GM18951 (cell line): ENCODE measurements around the gene C12orf75.

Experiments used
- POLR2A ChIP-seq: IDR thresholded peaks from 4 replicates; pipeline ENCODE4 v1.6.1; 2011; ENCODE audit warnings: mild to moderate bottlenecking; ENCODE audit not compliant: insufficient read length, insufficient read depth; ENCODE audit errors: extremely low read depth
- in situ Hi-C: fragments of 300-500 bp; cut with MboI; formaldehyde crosslinking; loops from one replicate; pipeline ENCODE4 v1.12.0; 2022; ENCODE audit warnings: low sequenced_read_pairs, mixed read lengths, inconsistent platforms; ENCODE audit not compliant: unreplicated experiment

C12orf75 gene

DNA sequence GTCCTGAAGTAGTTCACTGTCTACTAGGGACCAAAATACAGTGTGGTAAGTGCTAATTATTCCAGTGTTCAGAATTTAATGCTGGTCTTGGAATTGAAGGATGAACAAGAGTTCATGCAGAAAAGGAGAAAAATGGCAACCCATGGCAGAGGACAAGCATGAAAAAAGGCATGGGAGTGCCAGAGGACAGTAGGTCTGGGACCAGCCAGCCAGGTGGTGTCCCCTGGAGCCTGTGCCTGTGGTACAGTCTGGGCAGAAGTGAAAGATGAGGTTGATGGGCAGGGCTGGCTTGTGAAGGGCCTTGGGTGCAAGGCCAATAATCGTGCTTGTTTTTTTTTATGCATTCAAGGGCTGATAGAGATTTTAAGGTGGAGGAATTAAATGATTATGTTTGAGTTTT is 21.0 kb downstream of the C12orf75 start:
- in situ Hi-C loops = no loop called here

GRCh38 chr12:105352052-105352451 is 21.6 kb downstream of the C12orf75 start:
- in situ Hi-C loops = no loop called here
- no peak for TF ChIP-seq POLR2A

More for the DNA sequence above, 21.0 kb downstream of the C12orf75 start:
- TF ChIP-seq POLR2A = no peak

DNA sequence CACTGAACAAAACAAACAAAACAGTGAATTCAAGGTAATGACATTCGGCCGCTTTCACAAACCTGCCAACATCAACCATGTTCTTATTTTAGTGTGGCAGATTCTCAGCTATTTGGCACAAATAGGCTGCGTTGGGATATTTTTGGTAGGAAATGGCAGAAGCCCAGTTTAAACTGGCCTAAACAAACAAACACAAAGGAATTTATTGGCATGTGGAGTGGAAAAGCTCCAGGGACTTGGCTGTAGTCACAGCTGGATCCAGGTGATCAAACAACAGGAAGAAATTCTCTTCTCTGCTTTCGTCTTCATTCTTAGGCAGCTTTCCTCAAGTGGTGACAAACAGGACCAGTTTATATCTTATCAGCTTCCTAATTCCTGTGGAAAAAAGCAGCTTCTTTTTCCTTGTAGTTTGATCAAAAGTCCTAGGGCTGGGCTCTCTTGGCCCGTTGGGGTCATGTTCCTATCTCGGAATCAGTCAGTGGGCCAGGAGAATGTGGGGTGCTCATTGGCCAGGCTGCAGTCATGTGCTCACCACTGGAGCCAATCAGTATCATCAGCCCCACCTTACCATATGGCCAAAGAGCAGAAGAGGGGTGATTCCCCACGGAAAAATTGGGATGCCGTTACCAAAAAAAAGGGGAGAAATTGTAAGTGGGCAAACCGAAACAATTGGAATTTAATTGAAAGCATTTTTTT is 22.6 kb downstream of the C12orf75 start:
- in situ Hi-C loops = no loop called here
- no peak for TF ChIP-seq POLR2A

GRCh38 chr12:105355752-105356151 is 25.3 kb downstream of the C12orf75 start:
- in situ Hi-C loops = no loop called here
- no peak for TF ChIP-seq POLR2A

DNA sequence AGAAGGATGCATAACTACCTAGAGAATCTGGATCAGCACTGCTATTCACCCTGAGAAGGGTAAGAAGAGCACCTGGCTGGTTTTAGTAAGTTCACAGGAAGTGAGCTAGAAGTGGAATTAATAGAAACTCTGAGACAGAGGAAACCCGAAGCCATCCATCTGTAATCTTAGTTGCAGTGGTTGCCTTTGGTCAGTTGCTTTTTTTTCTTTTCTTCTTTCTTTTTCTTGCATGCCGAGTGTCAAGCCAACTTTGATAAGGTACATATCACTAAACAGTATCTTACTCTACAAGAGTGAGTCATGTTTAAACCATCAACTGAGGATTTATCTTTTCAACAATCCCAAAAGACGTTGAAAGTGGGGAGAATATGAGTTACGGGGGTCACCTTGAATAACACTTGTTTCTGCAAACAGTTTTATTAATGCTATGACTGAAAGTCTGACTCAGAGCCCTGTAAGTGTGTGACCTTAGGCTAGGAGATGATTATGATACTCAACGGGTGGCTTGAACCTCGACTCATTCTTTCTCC is 26.7 kb downstream of the C12orf75 start:
- no peak for TF ChIP-seq POLR2A
- in situ Hi-C loops = no loop called here

- TF ChIP-seq POLR2A = no peak
- in situ Hi-C loops = no loop called here
Observed at GRCh38 chr12:105358789-105359188, 28.3 kb downstream of the C12orf75 start.

DNA sequence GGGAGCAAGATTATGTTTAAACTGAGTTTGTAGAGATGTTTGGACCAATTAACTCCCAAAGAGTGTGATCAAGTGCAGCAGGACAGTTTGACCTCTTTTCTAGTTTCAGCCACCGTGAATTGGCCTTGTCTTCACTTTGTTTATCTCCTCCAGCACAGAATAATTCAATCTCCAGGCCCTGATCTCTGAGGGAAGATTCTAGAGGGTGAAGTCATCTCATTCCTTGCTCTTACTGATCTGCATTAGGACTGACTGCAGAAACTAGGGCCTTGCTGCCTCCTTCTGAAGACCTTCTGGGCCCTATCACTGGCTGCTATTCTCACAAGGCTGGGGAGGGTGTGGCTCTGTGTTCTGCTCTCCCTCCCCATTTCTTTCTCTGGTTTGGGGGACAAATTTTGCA is 29.4 kb downstream of the C12orf75 start:
- in situ Hi-C loops = no loop called here
- TF ChIP-seq POLR2A = no peak

DNA sequence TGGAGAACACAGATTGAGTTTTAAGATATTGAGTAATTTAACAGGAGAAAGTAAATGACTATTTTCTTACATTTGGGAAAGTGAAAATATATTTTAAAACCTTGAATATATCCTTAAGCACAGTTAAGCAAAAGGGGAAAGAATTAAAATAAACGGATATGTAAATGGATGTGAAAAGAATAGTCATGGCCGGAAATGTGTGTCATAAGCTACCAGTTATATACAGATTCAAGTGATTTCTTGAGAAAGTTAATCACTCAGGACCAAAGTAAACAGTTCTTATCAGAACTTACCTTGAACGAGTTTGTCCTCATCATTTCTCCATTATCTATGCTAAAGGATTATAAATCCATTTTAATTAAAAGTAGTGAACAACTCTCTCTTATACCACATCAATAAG is 33.4 kb downstream of the C12orf75 start:
- in situ Hi-C loops = no loop called here
- no peak for TF ChIP-seq POLR2A

DNA sequence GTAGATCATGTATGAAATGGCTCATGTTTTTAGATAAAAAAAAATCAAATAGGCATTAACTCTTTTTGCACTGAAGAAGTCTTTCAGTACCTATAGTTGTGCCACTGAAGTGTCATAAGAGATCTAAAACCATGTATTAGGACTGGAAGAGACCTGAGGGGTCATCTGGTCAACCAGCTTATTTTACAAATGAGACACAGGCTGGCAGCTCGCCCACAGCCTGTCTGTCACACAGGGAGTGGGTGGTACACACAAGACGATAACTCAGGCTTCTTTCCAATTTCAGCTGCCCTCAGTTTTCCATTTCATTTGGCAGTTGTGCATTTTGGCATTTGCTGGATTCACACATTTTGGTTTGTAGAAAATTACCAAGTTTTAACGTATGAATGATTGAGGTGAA is 34.7 kb downstream of the C12orf75 start:
- TF ChIP-seq POLR2A = no peak
- in situ Hi-C loops = no loop called here

GRCh38 chr12:105368047-105368646 is 37.7 kb downstream of the C12orf75 start:
- TF ChIP-seq POLR2A = no peak
- in situ Hi-C loops = no loop called here

DNA sequence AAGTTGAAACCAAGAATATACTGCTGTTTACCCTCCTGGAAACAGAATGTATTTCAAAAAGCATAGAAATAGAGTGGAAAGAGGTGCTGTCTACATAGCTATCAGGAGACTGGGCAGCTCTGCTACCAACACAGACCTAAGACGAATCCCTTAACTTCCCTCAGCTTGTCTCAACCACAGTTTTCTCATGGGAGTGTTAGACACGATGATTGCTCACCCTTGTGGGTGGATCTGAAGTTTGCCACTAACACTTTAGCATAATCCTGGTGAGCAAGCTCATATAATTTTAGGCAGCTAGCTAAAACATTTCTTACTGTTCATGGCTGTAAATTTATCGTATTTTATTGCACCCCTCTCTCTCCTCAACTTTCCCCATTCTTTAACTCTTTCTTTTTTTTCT is 38.5 kb downstream of the C12orf75 start:
- no peak for TF ChIP-seq POLR2A
- in situ Hi-C loops = no loop called here

- in situ Hi-C loops = no loop called here
- no peak for TF ChIP-seq POLR2A
Observed at GRCh38 chr12:105374303-105374702, 43.8 kb downstream of the C12orf75 start.

- in situ Hi-C loops = no loop called here
Observed at GRCh38 chr12:105377077-105377476, 46.6 kb downstream of the C12orf75 start.

GRCh38 chr12:105378911-105379310 is 48.4 kb downstream of the C12orf75 start:
- in situ Hi-C loops = no loop called here

More at GRCh38 chr12:105377077-105377476, 46.6 kb downstream of the C12orf75 start:
- TF ChIP-seq POLR2A = no peak

DNA sequence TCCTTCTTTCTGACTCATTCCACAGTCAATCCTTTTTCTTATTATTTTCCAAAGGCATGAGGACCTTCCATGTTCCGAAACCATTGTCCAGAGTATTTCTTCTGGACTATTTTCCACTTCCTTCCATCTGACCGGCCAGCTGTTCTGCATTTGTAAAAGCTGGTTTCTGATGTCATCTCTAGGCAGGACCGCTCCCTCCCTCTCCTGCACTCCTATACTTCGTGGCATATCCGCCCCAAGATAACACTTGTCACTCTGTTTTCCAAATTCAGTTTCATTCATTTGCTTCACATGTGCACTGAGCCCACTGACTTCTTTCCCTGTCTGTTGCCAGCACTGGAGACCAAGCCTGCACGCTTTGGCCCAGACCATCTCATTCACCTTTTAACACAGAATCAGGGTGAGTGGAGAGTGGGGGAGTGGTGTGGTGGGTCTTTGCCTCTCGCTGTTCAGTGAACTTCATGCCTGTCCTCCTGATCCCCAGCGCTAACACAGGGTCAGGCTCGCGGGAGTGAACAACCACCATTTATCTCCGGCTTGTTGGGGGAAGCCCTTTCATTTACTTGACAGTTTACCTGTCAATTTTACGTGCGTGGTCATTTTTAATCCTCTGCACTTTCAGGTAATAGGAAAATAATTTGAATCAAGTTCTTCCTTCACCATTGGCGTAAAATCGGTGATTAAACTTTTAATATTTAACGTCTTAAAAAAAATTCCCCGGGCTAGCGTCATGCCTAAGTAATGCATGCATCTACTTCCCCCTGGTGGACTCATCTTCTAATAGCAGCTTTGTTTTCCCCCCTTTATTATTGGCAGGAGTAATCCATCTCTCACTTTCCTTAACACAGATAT is 52.5 kb downstream of the C12orf75 start:
- TF ChIP-seq POLR2A = no peak
- in situ Hi-C loops = no loop called here

More at GRCh38 chr12:105378911-105379310, 48.4 kb downstream of the C12orf75 start:
- TF ChIP-seq POLR2A = no peak
